H1 (cell line): ENCODE measurements around the gene OBSCN. TPM values are rescaled to one million over a fixed set of nuclear protein-coding genes. Genes with fewer than 3 reads are reported as not detected.
A peak's percentile ranks its signal among the peaks of the same experiment; 100 is the strongest.

Source experiments
- CTCF ChIA-PET: fragments of 300-600 bp; sonication (Branson Sonifier 250); formaldehyde crosslinking; loops from one replicate; lab custom pipeline; 2021; ENCODE audit not compliant: partially characterized antibody; lab: Charles Lee
- POLR2A ChIA-PET: fragments of 300-600 bp; sonication (Branson Sonifier 250); formaldehyde crosslinking; loops from one replicate; lab custom pipeline; 2021; ENCODE audit warnings: inconsistent platforms; ENCODE audit not compliant: partially characterized antibody; lab: Charles Lee
- DNase-seq, 2 experiments: peaks; one replicate each; pipeline versions ENCODE4 v3.0.0 to v3.0.0-alpha.2; 2010 to 2022; ENCODE audit warnings: low spot score in 2 of 2, low read depth in 1 of 2, mixed read lengths in 1 of 2
- FAIRE-seq: peaks from 2 replicates; lab custom pipeline; 2011; peaks lifted over from hg19 to GRCh38; lab: Jason Lieb, UNC
- H2AFZ ChIP-seq: 2 replicates; pipeline ENCODE4 v1.8.1; 2012; ENCODE audit warnings: low read length, inconsistent platforms
- H2AK5ac ChIP-seq: 2 replicates; pipeline ENCODE4 v1.6.1; 2013; ENCODE audit warnings: low read depth, low read length
- H2BK120ac ChIP-seq: replicated peaks from 2 replicates; pipeline ENCODE3; 2013; ENCODE audit warnings: low read depth, low read length, inconsistent platforms
- H2BK12ac ChIP-seq: 2 replicates; pipeline ENCODE4 v1.6.1; 2013; ENCODE audit warnings: low read depth, low read length
- H2BK15ac ChIP-seq: 2 replicates; pipeline ENCODE4 v1.6.1; 2013; ENCODE audit warnings: low read length
- H2BK20ac ChIP-seq: 2 replicates; pipeline ENCODE4 v1.6.1; 2013; ENCODE audit warnings: low read length
- H2BK5ac ChIP-seq: 2 replicates; pipeline ENCODE4 v1.6.1; 2013; ENCODE audit warnings: low read depth, low read length
- H3K14ac ChIP-seq: 2 replicates; pipeline ENCODE4 v1.6.1; 2013; ENCODE audit warnings: inconsistent platforms; ENCODE audit not compliant: insufficient read length
- H3K18ac ChIP-seq: 2 replicates; pipeline ENCODE4 v1.6.1; 2013; ENCODE audit warnings: low read length; ENCODE audit errors: extremely low read depth
- H3K23ac ChIP-seq: 2 replicates; pipeline ENCODE4 v1.6.1; 2013; ENCODE audit warnings: inconsistent platforms; ENCODE audit not compliant: insufficient read length
- H3K23me2 ChIP-seq: 2 replicates; pipeline ENCODE4 v1.6.1; 2013; ENCODE audit warnings: low read depth, low read length
- H3K27ac ChIP-seq: 2 replicates; pipeline ENCODE4 v1.6.1; 2011; ENCODE audit warnings: low read depth, low read length, inconsistent platforms
- H3K27me3 ChIP-seq, 4 experiments: replicated peaks in 1 of 4; 1 replicate in 1 of 4; 2 replicates in 3 of 4; pipeline versions ENCODE4 v1.6.1 to v1.8.1; 2011 to 2013; ENCODE audit warnings: low read length in 3 of 4, mild to moderate bottlenecking in 3 of 4, inconsistent platforms in 2 of 4, mixed read lengths in 2 of 4, moderate library complexity in 1 of 4; ENCODE audit not compliant: control insufficient read depth in 3 of 4, insufficient read depth in 3 of 4; ENCODE audit errors: extremely low read depth in 1 of 4
- H3K36me3 ChIP-seq, 4 experiments: 2 replicates each; pipeline versions ENCODE4 v1.6.1 to v1.8.1; 2011 to 2013; ENCODE audit warnings: mild to moderate bottlenecking in 4 of 4, low read length in 3 of 4, moderate library complexity in 2 of 4, control low read depth in 1 of 4, inconsistent platforms in 1 of 4; ENCODE audit not compliant: insufficient read depth in 4 of 4, control insufficient read depth in 2 of 4
- H3K4ac ChIP-seq: replicated peaks from 2 replicates; pipeline ENCODE3; 2013; ENCODE audit warnings: low read length, low read depth, mixed read lengths, inconsistent platforms; ENCODE audit not compliant: insufficient read length
- H3K4me1 ChIP-seq, 4 experiments: replicated peaks in 1 of 4; 1 replicate in 1 of 4; 2 replicates in 3 of 4; pipeline versions ENCODE4 v1.6.1 to v1.8.1; 2011 to 2013; ENCODE audit warnings: low read length in 3 of 4, inconsistent platforms in 2 of 4, mixed read lengths in 1 of 4; ENCODE audit not compliant: insufficient read depth in 4 of 4, control insufficient read depth in 3 of 4
- H3K4me2 ChIP-seq, 2 experiments: 2 replicates each; pipeline versions ENCODE4 v1.6.1 to v1.8.1; 2011 to 2013; ENCODE audit warnings: low read depth in 2 of 2, low read length in 2 of 2, control low read depth in 1 of 2, inconsistent platforms in 1 of 2, mild to moderate bottlenecking in 1 of 2; ENCODE audit not compliant: insufficient read depth in 1 of 2
- H3K4me3 ChIP-seq, 4 experiments: fragments of 200-600, 300-600 bp in 1 of 4; sonication (generic), shearing (Covaris generic), sonication (Bioruptor Twin) in 1 of 4; 2 replicates each; pipeline versions ENCODE4 v1.5.1 to v1.8.1; 2011 to 2016; ENCODE audit warnings: low read length in 4 of 4, low read depth in 3 of 4, control low read depth in 2 of 4, inconsistent platforms in 2 of 4, mild to moderate bottlenecking in 2 of 4, mixed read lengths in 1 of 4, moderate library complexity in 1 of 4; ENCODE audit not compliant: insufficient read depth in 2 of 4; ENCODE audit errors: extremely low read depth in 1 of 4
- H3K56ac ChIP-seq: replicated peaks from 2 replicates; pipeline ENCODE3; 2013; ENCODE audit warnings: low read depth, mild to moderate bottlenecking, mixed read lengths, low read length, inconsistent platforms; ENCODE audit not compliant: insufficient read length
- H3K79me1 ChIP-seq: 2 replicates; pipeline ENCODE4 v1.6.1; 2013; ENCODE audit warnings: low read depth, low read length, control low read depth
- H3K79me2 ChIP-seq, 2 experiments: 2 replicates each; pipeline versions ENCODE4 v1.6.1 to v1.8.1; 2012 to 2013; ENCODE audit warnings: low read length in 2 of 2, mild to moderate bottlenecking in 2 of 2, inconsistent platforms in 1 of 2; ENCODE audit not compliant: insufficient read depth in 2 of 2, control insufficient read depth in 1 of 2
- H3K9ac ChIP-seq, 4 experiments: replicated peaks in 1 of 4; 1 replicate in 1 of 4; 2 replicates in 3 of 4; pipeline versions ENCODE4 v1.6.1 to v1.8.1; 2011 to 2013; ENCODE audit warnings: low read depth in 3 of 4, low read length in 3 of 4, control low read depth in 2 of 4, mild to moderate bottlenecking in 2 of 4, moderate library complexity in 2 of 4, inconsistent platforms in 1 of 4; ENCODE audit errors: extremely low read depth in 1 of 4
- H3K9me3 ChIP-seq, 2 experiments: 2 replicates each; pipeline versions ENCODE4 v1.6.1 to v1.8.1; 2012 to 2013; ENCODE audit warnings: mild to moderate bottlenecking in 2 of 2, moderate library complexity in 2 of 2, control low read depth in 1 of 2, inconsistent platforms in 1 of 2, low read depth in 1 of 2, low read length in 1 of 2, mixed read lengths in 1 of 2; ENCODE audit not compliant: insufficient read depth in 2 of 2
- H4K20me1 ChIP-seq, 2 experiments: replicated peaks in 1 of 2; 2 replicates each; pipeline versions ENCODE3 to v1.8.1; 2011 to 2013; ENCODE audit warnings: inconsistent platforms in 2 of 2, low read length in 2 of 2, mild to moderate bottlenecking in 1 of 2; ENCODE audit not compliant: insufficient read depth in 2 of 2, control insufficient read depth in 1 of 2
- H4K5ac ChIP-seq: 2 replicates; pipeline ENCODE4 v1.6.1; 2013; ENCODE audit warnings: low read length, low read depth, mixed read lengths, inconsistent platforms; ENCODE audit not compliant: insufficient read length
- H4K8ac ChIP-seq: 2 replicates; pipeline ENCODE4 v1.8.0; 2013; ENCODE audit warnings: mild to moderate bottlenecking, moderate library complexity, low read length, inconsistent platforms; ENCODE audit not compliant: insufficient read depth; ENCODE audit errors: extremely low read depth
- H4K91ac ChIP-seq: replicated peaks from 2 replicates; pipeline ENCODE3; 2013; ENCODE audit warnings: low read length, mixed read lengths, inconsistent platforms; ENCODE audit not compliant: insufficient read length
- BCL11A ChIP-seq, 2 experiments: IDR thresholded peaks; one replicate each; pipeline ENCODE4 v1.6.1; 2011; ENCODE audit warnings: low read depth in 2 of 2, low read length in 2 of 2, mild to moderate bottlenecking in 2 of 2
- EGR1 ChIP-seq: IDR thresholded peaks from 2 replicates; pipeline ENCODE4 v1.6.1; 2011; ENCODE audit warnings: low read depth, low read length, borderline replicate concordance
- EP300 ChIP-seq, 2 experiments: IDR thresholded peaks; 1 replicate in 1 of 2; 2 replicates in 1 of 2; pipeline ENCODE4 v1.6.1; 2011 to 2012; ENCODE audit warnings: low read depth in 2 of 2, low read length in 2 of 2, mild to moderate bottlenecking in 2 of 2, borderline replicate concordance in 1 of 2, inconsistent platforms in 1 of 2, moderate library complexity in 1 of 2
- NANOG ChIP-seq: IDR thresholded peaks from 2 replicates; pipeline ENCODE4 v1.6.1; 2011; ENCODE audit warnings: low read length, low read depth, mild to moderate bottlenecking, inconsistent platforms; ENCODE audit not compliant: insufficient read depth, poor library complexity, severe bottlenecking
- RAD21 ChIP-seq, 2 experiments: IDR thresholded peaks in 1 of 2; conservative IDR thresholded peaks in 1 of 2; 2 replicates each; pipeline ENCODE4 v1.6.1; 2011; ENCODE audit warnings: low read depth in 2 of 2, low read length in 2 of 2, improper control_type of control experiment in 1 of 2, inconsistent platforms in 1 of 2, mild to moderate bottlenecking in 1 of 2, moderate library complexity in 1 of 2
- RFX5 ChIP-seq: IDR thresholded peaks from 2 replicates; pipeline ENCODE4 v1.6.1; 2011; ENCODE audit warnings: low read depth, low read length, improper control_type of control experiment, borderline replicate concordance
- SIX5 ChIP-seq: IDR thresholded peaks from 2 replicates; pipeline ENCODE4 v1.6.1; 2011; ENCODE audit warnings: mild to moderate bottlenecking, low read depth, low read length
- TAF1 ChIP-seq: IDR thresholded peaks from 2 replicates; pipeline ENCODE4 v1.6.1; 2011; ENCODE audit warnings: mild to moderate bottlenecking, low read depth, low read length
- YY1 ChIP-seq: IDR thresholded peaks from 2 replicates; pipeline ENCODE4 v1.6.1; 2011; ENCODE audit warnings: low read depth, mild to moderate bottlenecking, low read length
- WGBS, 2 experiments: shearing (Covaris generic) in 1 of 2; methylation state at CpG; one replicate each; pipeline versions ENCODE4 v1.1.6 to v1.1.7; 2013 to 2015; ENCODE audit warnings: low lambda C conversion rate in 2 of 2, mixed read lengths in 2 of 2, inconsistent platforms in 1 of 2, low coverage in 1 of 2, missing lambda C conversion rate in 1 of 2; ENCODE audit not compliant: insufficient replicate concordance in 2 of 2, insufficient coverage in 1 of 2, insufficient read length in 1 of 2; ENCODE audit errors: extremely low coverage in 1 of 2, missing lambda C conversion rate in 1 of 2; 5-methylcytosine and 5-hydroxymethylcytosine counted together
- polyA plus RNA-seq, 7 experiments: library from polyadenylated mRNA; depleted of rRNA in 3 of 7; stranded (reverse) in 5 of 7; unstranded in 2 of 7; fragments of >200 nt in 5 of 7; fragments of 200-250 nt in 2 of 7; gene quantifications; 1 replicate in 5 of 7; 2 replicates in 1 of 7; 4 replicates in 1 of 7; pipeline versions ENCODE4 v1.2.1 to v1.2.3, GENCODE V29; 2011 to 2013; ENCODE audit warnings: missing spikeins in 2 of 7, mixed read lengths in 2 of 7
- total RNA-seq: library from RNA; stranded (reverse); fragmentation: NEBNext Ultra II Directional; extraction: Animal tissue kit (Norgen Biotek cat#: 25700); gene quantifications from 2 replicates; pipeline ENCODE4 v1.2.1, GENCODE V29; 2021

The OBSCN gene
- total and polyA plus RNA-seq, 2 of the 8 experiments (the other 6 are each of a cell fraction or from before 2014, with no cell fraction given): 7.5 to 28.4 TPM

- no peaks in the 10 kb centered on the region; a peak in 1 of 7 replicates for H3K27me3 ChIP-seq
- no peaks in the 10 kb centered on the region for H3K4me1 ChIP-seq
- ChIA-PET CTCF (interaction anchor here (1.0 to 1.4 kb wide), 3 partner anchors 11 to 181 kb away, joined by 3 to 7 read pairs (median 4); no protein-coding TSS in a partner anchor), POLR2A (interaction anchor here (0.6 kb wide), 1 partner anchor 169 kb away, joined by 3 read pairs; no protein-coding TSS in a partner anchor)
- H2BK5ac ChIP-seq: no peak overlapping the region
- no peak overlapping the region for H3K18ac ChIP-seq
- no peak overlapping the region for H2BK20ac ChIP-seq
- FAIRE-seq (no peak), DNase-seq (no peak)
- H2BK120ac ChIP-seq: no peak overlapping the region
- H3K4me2 ChIP-seq: no peak overlapping the region
- peak overlapping the region; percentile 57 for H3K56ac ChIP-seq
- no peak overlapping the region for H3K27ac ChIP-seq
- no peak overlapping the region for H4K5ac ChIP-seq
- H3K79me2 ChIP-seq: no peaks in the 10 kb centered on the region
- H3K14ac ChIP-seq: no peak overlapping the region
- H3K36me3 ChIP-seq: peaks cover 3 to 36% (median 28%) of the 10 kb centered on the region in 4 experiments; a peak in 6 of 8 replicates
- peaks cover 0 to 11% of the 10 kb centered on the region in 2 experiments for H4K20me1 ChIP-seq
- H4K91ac ChIP-seq: no peak overlapping the region
- no peak overlapping the region for H3K9ac ChIP-seq
- no peak overlapping the region for H3K4me3 ChIP-seq
- 84 to 100% methylated on average over 1 to 4 of the region's 4 CpGs for WGBS, 2 experiments
- H2AK5ac ChIP-seq: no peak overlapping the region
- H3K4ac ChIP-seq: no peak overlapping the region
- peaks cover 14% of the 10 kb centered on the region; the same call in 1 of the 2 replicates for H3K23me2 ChIP-seq
- no peak overlapping the region for H2AFZ ChIP-seq
- H4K8ac ChIP-seq: no peak overlapping the region
- H3K23ac ChIP-seq: no peak overlapping the region
- H2BK15ac ChIP-seq: no peak overlapping the region
- no peaks in the 10 kb centered on the region for H3K79me1 ChIP-seq
- H2BK12ac ChIP-seq: no peak overlapping the region
- no peak for TF ChIP-seq BCL11A (IDR thresholded peaks at IDR 0.05; ENCODE audit: low read depth in 2 of 2, low read length in 2 of 2)
- no peak for TF ChIP-seq EGR1
- no peak for TF ChIP-seq SIX5
- TF ChIP-seq NANOG: no peak
- no peak for TF ChIP-seq TAF1
- no peak for TF ChIP-seq RAD21 (IDR thresholded peaks at IDR 0.05 in 1 of 2, conservative IDR thresholded peaks at IDR 0.05 in 1 of 2; ENCODE audit: low read depth in 2 of 2, low read length in 2 of 2)
- TF ChIP-seq RFX5: no peak
- no peak for TF ChIP-seq EP300 (IDR thresholded peaks at IDR 0.05; ENCODE audit: borderline replicate concordance in 1 of 2, low read depth in 2 of 2, low read length in 2 of 2)
- TF ChIP-seq YY1: no peak
- H3K9me3 ChIP-seq: no peaks in the 10 kb centered on the region
Observed at GRCh38 chr1:228319352-228320088, 111.7 kb downstream of the OBSCN start.
